Measurements from ENCODE around the gene LCN15.
"Not testable (repeated sequence)": the region's sequence is repeated elsewhere in the genome, so short reads cannot be mapped to it uniquely, and the experiment has no call there.

- TF ChIP-seq CTCF, POLR2A, POLR2AphosphoS5 (IDR thresholded peaks at IDR 0.05): not testable (repeated sequence)
Measured at GRCh38 chr9:136786983-136787382, 22.7 kb upstream of the LCN15 start.

Measured in stomach (tissue), 4 donors.